HG02798 (cell line): ENCODE data around the gene TRIM8.
A peak's percentile ranks its signal among the peaks of the same experiment; 100 is the strongest.

Experiments used
- ATAC-seq: cut with Tn5 transposase; IDR thresholded peaks from one replicate; pipeline ENCODE4 v1.9.1; 2021; ENCODE audit warnings: mild to moderate bottlenecking; ENCODE audit not compliant: unreplicated experiment, poor library complexity

The TRIM8 gene

GRCh38 chr10:102614888-102615287 lies 29.4 kb upstream of the TRIM8 start:
- no peak for ATAC-seq

- ATAC-seq = no peak
Measured at GRCh38 chr10:102615361-102615760, 28.9 kb upstream of the TRIM8 start.

- peak; percentile 70 for ATAC-seq
Measured at GRCh38 chr10:102616066-102616770, 28.1 kb upstream of the TRIM8 start.

GRCh38 chr10:102617041-102617440 lies 27.2 kb upstream of the TRIM8 start:
- no peak for ATAC-seq

GRCh38 chr10:102617816-102618215 lies 26.5 kb upstream of the TRIM8 start:
- ATAC-seq = no peak

- no peak for ATAC-seq
Measured at GRCh38 chr10:102619281-102619981, 24.8 kb upstream of the TRIM8 start.

GRCh38 chr10:102620138-102620590 lies 24.1 kb upstream of the TRIM8 start:
- ATAC-seq = no peak

- ATAC-seq = no peak
Measured at GRCh38 chr10:102620591-102621442, 23.5 kb upstream of the TRIM8 start.

- no peak for ATAC-seq
Measured at GRCh38 chr10:102621443-102622325, 22.6 kb upstream of the TRIM8 start.

- no peak for ATAC-seq
Measured at GRCh38 chr10:102624094-102624493, 20.2 kb upstream of the TRIM8 start.

- no peak for ATAC-seq
Measured at GRCh38 chr10:102624751-102625645, 19.3 kb upstream of the TRIM8 start.

GRCh38 chr10:102626026-102626685 lies 18.1 kb upstream of the TRIM8 start:
- no peak for ATAC-seq

GRCh38 chr10:102627291-102627735 lies 17.0 kb upstream of the TRIM8 start:
- ATAC-seq = no peak

GRCh38 chr10:102627736-102628293 lies 16.5 kb upstream of the TRIM8 start:
- no peak for ATAC-seq

GRCh38 chr10:102628451-102628911 lies 15.8 kb upstream of the TRIM8 start:
- ATAC-seq = no peak

- ATAC-seq = no peak
Measured at GRCh38 chr10:102629661-102630614, 14.3 kb upstream of the TRIM8 start.

- no peak for ATAC-seq
Measured at GRCh38 chr10:102630663-102631062, 13.6 kb upstream of the TRIM8 start.
